GM12891 (cell line): ENCODE results near the gene POLDIP2.

Experiments
- PAX5 ChIP-seq: IDR thresholded peaks from 2 replicates; pipeline ENCODE4 v1.6.1; 2011; ENCODE audit warnings: low read length, moderate library complexity, mild to moderate bottlenecking; ENCODE audit not compliant: insufficient read depth, severe bottlenecking
- POLR2A ChIP-seq: IDR thresholded peaks from 2 replicates; pipeline ENCODE4 v1.6.1; 2011; ENCODE audit warnings: low read depth, low read length, control low read depth
- TAF1 ChIP-seq: IDR thresholded peaks from 2 replicates; pipeline ENCODE4 v1.6.1; 2011; ENCODE audit warnings: low read depth, low read length, control low read depth

DNA sequence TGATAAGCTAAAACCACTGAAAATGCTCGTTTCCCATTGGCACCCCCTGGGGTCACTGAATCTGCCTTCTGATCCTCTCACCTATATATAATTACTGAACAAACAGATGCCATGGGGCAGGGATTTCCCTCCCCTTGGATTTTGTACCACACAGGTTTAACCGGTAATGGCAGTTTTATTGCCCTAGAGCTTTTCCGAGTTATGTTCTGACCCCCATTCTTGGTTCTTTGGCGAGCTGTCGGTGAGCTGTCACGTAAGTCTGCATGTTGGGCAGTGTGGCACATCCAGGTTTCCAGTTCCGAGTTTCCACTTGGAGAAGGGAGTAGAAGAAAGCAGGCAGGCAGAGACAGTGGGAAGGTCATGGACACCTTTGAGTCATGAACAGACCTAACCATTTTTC, 31.2 kb downstream of the POLDIP2 start:
- TF ChIP-seq PAX5 (no peak), POLR2A (no peak), TAF1 (no peak)
